HG03025 (cell line): ENCODE measurements around the gene TP63.

Experiments
- ATAC-seq: cut with Tn5 transposase; IDR thresholded peaks from one replicate; pipeline ENCODE4 v1.9.1; 2021; ENCODE audit warnings: mild to moderate bottlenecking, moderate library complexity; ENCODE audit not compliant: unreplicated experiment, low FRiP score

The TP63 gene

GRCh38 chr3:189771842-189772450 lies 140.8 kb downstream of the TP63 start:
- no peak for ATAC-seq

- ATAC-seq: no peak
Observed at GRCh38 chr3:189772584-189772983, 141.4 kb downstream of the TP63 start.

GRCh38 chr3:189773056-189773455 lies 141.9 kb downstream of the TP63 start:
- no peak for ATAC-seq

- no peak for ATAC-seq
Observed at GRCh38 chr3:189776149-189776824, 145.1 kb downstream of the TP63 start.

GRCh38 chr3:189778340-189778950 lies 147.3 kb downstream of the TP63 start:
- ATAC-seq: no peak

GRCh38 chr3:189779166-189779565 lies 148.0 kb downstream of the TP63 start:
- no peak for ATAC-seq

- ATAC-seq: no peak
Observed at GRCh38 chr3:189780546-189781270, 149.5 kb downstream of the TP63 start.

GRCh38 chr3:189781415-189781814 lies 150.2 kb downstream of the TP63 start:
- no peak for ATAC-seq

- no peak for ATAC-seq
Observed at GRCh38 chr3:189786479-189787064, 155.4 kb downstream of the TP63 start.

- ATAC-seq: no peak
Observed at GRCh38 chr3:189787191-189787590, 156.0 kb downstream of the TP63 start.

- no peak for ATAC-seq
Observed at GRCh38 chr3:189787632-189788031, 156.4 kb downstream of the TP63 start.

- no peak for ATAC-seq
Observed at GRCh38 chr3:189789432-189789831, 158.2 kb downstream of the TP63 start.

- no peak for ATAC-seq
Observed at GRCh38 chr3:189790658-189791057, 159.5 kb downstream of the TP63 start.

- ATAC-seq: no peak
Observed at GRCh38 chr3:189792046-189792929, 161.1 kb downstream of the TP63 start.

GRCh38 chr3:189794518-189794917 lies 163.3 kb downstream of the TP63 start:
- no peak for ATAC-seq

- no peak for ATAC-seq
Observed at GRCh38 chr3:189797103-189797750, 166.0 kb downstream of the TP63 start.

GRCh38 chr3:189799366-189799765 lies 168.2 kb downstream of the TP63 start:
- ATAC-seq: no peak

GRCh38 chr3:189800436-189800835 lies 169.2 kb downstream of the TP63 start:
- ATAC-seq: no peak

GRCh38 chr3:189803254-189803653 lies 172.1 kb downstream of the TP63 start:
- ATAC-seq: no peak
